Effector memory CD4-positive, alpha-beta T cell (primary cell): ENCODE measurements around the gene KIF1B.
"Not testable (repeated sequence)": the region's sequence is repeated elsewhere in the genome, so short reads cannot be mapped to it uniquely, and the experiment has no call there.

Experiments
- DNase-seq, 3 donors: peaks; one replicate each; pipeline ENCODE4 v3.0.0-alpha.2; 2020
- H3K27ac ChIP-seq: 2 replicates; pipeline ENCODE4 v1.7.0; 2013; ENCODE audit warnings: mild to moderate bottlenecking, low read length, moderate library complexity; ENCODE audit not compliant: insufficient read depth, poor library complexity, severe bottlenecking
- H3K27me3 ChIP-seq: replicated peaks from 2 replicates; pipeline ENCODE4 v1.7.0; 2013; ENCODE audit warnings: mild to moderate bottlenecking, low read length; ENCODE audit not compliant: insufficient read depth, control insufficient read depth, poor library complexity, severe bottlenecking
- H3K36me3 ChIP-seq: 2 replicates; pipeline ENCODE4 v1.7.0; 2013; ENCODE audit warnings: mild to moderate bottlenecking, low read length, moderate library complexity; ENCODE audit not compliant: control insufficient read depth, insufficient read depth
- H3K4me1 ChIP-seq: 2 replicates; pipeline ENCODE4 v1.7.0; 2013; ENCODE audit warnings: low read length, mild to moderate bottlenecking; ENCODE audit not compliant: control insufficient read depth, insufficient read depth, poor library complexity, severe bottlenecking
- H3K4me3 ChIP-seq: 2 replicates; pipeline ENCODE4 v1.7.0; 2013; ENCODE audit warnings: low read length, low read depth, mild to moderate bottlenecking; ENCODE audit not compliant: insufficient read depth, poor library complexity, severe bottlenecking
- H3K9me3 ChIP-seq: 2 replicates; pipeline ENCODE4 v1.7.0; 2013; ENCODE audit warnings: mild to moderate bottlenecking, low read length, moderate library complexity; ENCODE audit not compliant: control insufficient read depth

Gene KIF1B

GRCh38 chr1:10195570-10195969 lies 14.8 kb upstream of the KIF1B start:
- no peak for DNase-seq
- Histone ChIP-seq H3K4me3 (no peak overlapping the region), H3K36me3 (no peaks in the 10 kb centered on the region), H3K4me1 (no peaks in the 10 kb centered on the region), H3K27ac (no peak overlapping the region), H3K9me3 (no peaks in the 10 kb centered on the region), H3K27me3 (no peaks in the 10 kb centered on the region)

GRCh38 chr1:10196976-10197375 lies 13.4 kb upstream of the KIF1B start:
- H3K36me3 ChIP-seq: no peaks in the 10 kb centered on the region
- DNase-seq: no peak
- H3K27me3 ChIP-seq: no peaks in the 10 kb centered on the region
- no peaks in the 10 kb centered on the region for H3K4me1 ChIP-seq
- no peaks in the 10 kb centered on the region for H3K9me3 ChIP-seq
- no peak overlapping the region for H3K27ac ChIP-seq
- no peak overlapping the region for H3K4me3 ChIP-seq

GRCh38 chr1:10200620-10201019 lies 9.8 kb upstream of the KIF1B start:
- no peak overlapping the region for H3K27ac ChIP-seq
- no peak for DNase-seq
- H3K36me3 ChIP-seq: no peaks in the 10 kb centered on the region
- H3K4me3 ChIP-seq: no peak overlapping the region
- H3K27me3 ChIP-seq: no peaks in the 10 kb centered on the region
- H3K9me3 ChIP-seq: no peaks in the 10 kb centered on the region
- H3K4me1 ChIP-seq: no peaks in the 10 kb centered on the region

- H3K4me1 ChIP-seq: no peaks in the 10 kb centered on the region
- H3K27me3 ChIP-seq: no peaks in the 10 kb centered on the region
- H3K36me3 ChIP-seq: no peaks in the 10 kb centered on the region
- DNase-seq: no peak
- H3K9me3 ChIP-seq: no peaks in the 10 kb centered on the region
- no peak overlapping the region for H3K4me3 ChIP-seq
- H3K27ac ChIP-seq: no peak overlapping the region
These were observed 6.2 kb upstream of the KIF1B start for GRCh38 chr1:10204003-10204642.

- H3K36me3 ChIP-seq, H3K4me1 ChIP-seq, H3K27ac ChIP-seq, H3K4me3 ChIP-seq, DNase-seq, H3K27me3 ChIP-seq, H3K9me3 ChIP-seq: not testable (repeated sequence)
These were observed 5.2 kb upstream of the KIF1B start for GRCh38 chr1:10205206-10205605.

GRCh38 chr1:10207810-10208209 lies 2.6 kb upstream of the KIF1B start:
- no peaks in the 10 kb centered on the region for H3K9me3 ChIP-seq
- DNase-seq: no peak
- no peaks in the 10 kb centered on the region for H3K27me3 ChIP-seq
- no peak overlapping the region for H3K4me3 ChIP-seq
- H3K36me3 ChIP-seq: no peaks in the 10 kb centered on the region
- no peak overlapping the region for H3K27ac ChIP-seq
- H3K4me1 ChIP-seq: peaks cover 13% of the 10 kb centered on the region

GRCh38 chr1:10208537-10208936 lies 1.8 kb upstream of the KIF1B start:
- H3K9me3 ChIP-seq: no peaks in the 10 kb centered on the region
- H3K27me3 ChIP-seq: no peaks in the 10 kb centered on the region
- no peak for DNase-seq
- no peak overlapping the region for H3K27ac ChIP-seq
- no peaks in the 10 kb centered on the region for H3K36me3 ChIP-seq
- no peak overlapping the region for H3K4me3 ChIP-seq
- peaks cover 13% of the 10 kb centered on the region for H3K4me1 ChIP-seq

- DNase-seq: no peak
- H3K9me3 ChIP-seq: no peaks in the 10 kb centered on the region
- H3K36me3 ChIP-seq: no peaks in the 10 kb centered on the region
- no peaks in the 10 kb centered on the region for H3K27me3 ChIP-seq
- no peak overlapping the region for H3K27ac ChIP-seq
- H3K4me1 ChIP-seq: peaks cover 13% of the 10 kb centered on the region
- peak overlapping the region; percentile 70 for H3K4me3 ChIP-seq
These were observed 823 bp upstream of the KIF1B start for GRCh38 chr1:10209590-10209904.

- Histone ChIP-seq H3K27ac (peak overlapping the region; percentile 48), H3K4me3 (peak overlapping the region; percentile 59), H3K27me3 (no peaks in the 10 kb centered on the region), H3K36me3 (no peaks in the 10 kb centered on the region), H3K9me3 (no peaks in the 10 kb centered on the region), H3K4me1 (peaks cover 13% of the 10 kb centered on the region)
- DNase-seq: no peak
These were observed 753 bp downstream of the KIF1B start for GRCh38 chr1:10210841-10211804.

- Histone ChIP-seq H3K36me3 (no peaks in the 10 kb centered on the region), H3K9me3 (no peaks in the 10 kb centered on the region), H3K4me1 (peaks cover 15% of the 10 kb centered on the region), H3K4me3 (no peak overlapping the region), H3K27me3 (no peaks in the 10 kb centered on the region), H3K27ac (no peak overlapping the region)
- DNase-seq: no peak
These were observed 1.5 kb downstream of the KIF1B start for GRCh38 chr1:10211805-10212410.
